ENCODE measurements around the gene PPM1J. TPM values are rescaled to one million over a fixed set of nuclear protein-coding genes. Genes with fewer than 3 reads are reported as not detected.

PPM1J gene
- total and polyA plus RNA-seq, 2 of the 8 experiments (the other 6 are each of a cell fraction or from before 2014, with no cell fraction given): 19.4 to 31.6 TPM

DNA sequence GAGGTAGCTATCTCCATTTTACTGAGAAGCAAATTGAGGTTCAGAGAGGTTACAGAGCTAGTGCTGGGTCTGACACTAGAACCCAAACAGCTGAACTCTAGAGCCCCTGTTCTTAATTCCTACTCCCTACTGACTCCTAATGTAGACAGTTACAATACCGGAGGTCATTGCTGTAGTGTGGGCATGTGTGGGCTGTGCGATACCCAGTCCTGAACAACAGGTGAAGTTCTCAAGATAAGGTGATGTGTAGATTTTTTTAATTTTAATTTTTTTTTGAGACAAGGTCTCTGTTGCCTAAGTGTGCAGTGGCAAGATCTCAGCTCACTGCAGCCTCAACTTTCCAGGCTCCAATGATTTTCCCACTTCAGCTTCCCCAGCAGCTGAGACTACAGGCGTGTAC lies 6.6 kb downstream of the PPM1J start (continued):
- TF ChIP-seq, protein P1, sequence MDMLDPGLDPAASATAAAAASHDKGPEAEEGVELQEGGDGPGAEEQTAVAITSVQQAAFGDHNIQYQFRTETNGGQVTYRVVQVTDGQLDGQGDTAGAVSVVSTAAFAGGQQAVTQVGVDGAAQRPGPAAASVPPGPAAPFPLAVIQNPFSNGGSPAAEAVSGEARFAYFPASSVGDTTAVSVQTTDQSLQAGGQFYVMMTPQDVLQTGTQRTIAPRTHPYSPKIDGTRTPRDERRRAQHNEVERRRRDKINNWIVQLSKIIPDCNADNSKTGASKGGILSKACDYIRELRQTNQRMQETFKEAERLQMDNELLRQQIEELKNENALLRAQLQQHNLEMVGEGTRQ (IDR thresholded peaks at IDR 0.05; ENCODE audit: low read length): no peak
- no peak for TF ChIP-seq RAD21 (IDR thresholded peaks at IDR 0.05 in 1 of 2, conservative IDR thresholded peaks at IDR 0.05 in 1 of 2; ENCODE audit: low read depth in 2 of 2, low read length in 2 of 2)
- no peak for TF ChIP-seq KDM1A (IDR thresholded peaks at IDR 0.05; ENCODE audit: borderline replicate concordance, low read length)

Data from H1 (cell line).